K562 (cell line): ENCODE results near the gene ARF1. TPM values are rescaled to one million over a fixed set of nuclear protein-coding genes. Genes with fewer than 3 reads are reported as not detected.

Source experiments
- ATAC-seq: fragments of 200-7000 bp; cut with Tn5 transposase; 3 replicates; pipeline ENCODE4 v1.9.1; 2020; ENCODE audit warnings: moderate library complexity
- BruUV-seq: library from RNA; stranded (reverse); fragments of 400-500 nt; replicated peaks from 2 replicates; lab custom pipeline; 2021; lab: Mats Ljungman, UMichigan
- CTCF ChIA-PET: fragments of 300-600 bp; formaldehyde crosslinking; extraction: SDS; loops from one replicate; lab custom pipeline; 2021; ENCODE audit warnings: low intra/inter-chr PET ratio; lab: Yijun Ruan, JAX
- POLR2A ChIA-PET: fragments of 300-600, 350-650 bp; sonication (Branson Sonifier 250); formaldehyde crosslinking; extraction: SDS; loops from one replicate; lab custom pipeline; 2021; ENCODE audit warnings: antibody characterized with exemption, inconsistent platforms; lab: Yijun Ruan, JAX
- DNase-seq, 4 experiments: peaks; one replicate each; pipeline versions ENCODE4 v3.0.0 to v3.0.0-alpha.2; 2011 to 2018; ENCODE audit warnings: low spot score in 3 of 4, mixed read lengths in 3 of 4; ENCODE audit errors: extremely low read depth in 1 of 4
- FAIRE-seq: peaks from 2 replicates; lab custom pipeline; 2011; peaks lifted over from hg19 to GRCh38; lab: Jason Lieb, UNC
- H2AFZ ChIP-seq: 2 replicates; pipeline ENCODE4 v1.6.0; 2011; ENCODE audit warnings: low read depth, low read length, control low read depth, inconsistent platforms
- H3K27ac ChIP-seq: fragments of 200-600 bp; 3 replicates; pipeline ENCODE4 v1.8.0; 2011; ENCODE audit warnings: low read depth, mild to moderate bottlenecking, control low read depth, inconsistent platforms, low read length, moderate library complexity, mixed read lengths; ENCODE audit errors: extremely low read depth
- H3K27me3 ChIP-seq, 2 experiments: fragments of 300-600 bp in 1 of 2; 2 replicates in 1 of 2; 3 replicates in 1 of 2; pipeline versions ENCODE4 v1.6.0 to v1.8.0; 2011; ENCODE audit warnings: inconsistent platforms in 2 of 2, low read length in 2 of 2, mild to moderate bottlenecking in 1 of 2, mixed read lengths in 1 of 2, moderate library complexity in 1 of 2; ENCODE audit not compliant: control insufficient read depth in 2 of 2, insufficient read depth in 2 of 2
- H3K36me3 ChIP-seq: fragments of 300-600 bp; 3 replicates; pipeline ENCODE4 v1.8.0; 2011; ENCODE audit warnings: mild to moderate bottlenecking, low read length, inconsistent platforms; ENCODE audit not compliant: control insufficient read depth, insufficient read depth
- H3K4me1 ChIP-seq, 2 experiments: fragments of 200-600 bp in 1 of 2; replicated peaks in 1 of 2; 2 replicates in 1 of 2; 3 replicates in 1 of 2; pipeline versions ENCODE4 v1.5.1 to v1.8.0; 2011; ENCODE audit warnings: inconsistent platforms in 2 of 2, low read length in 2 of 2, mild to moderate bottlenecking in 1 of 2, mixed read lengths in 1 of 2, moderate library complexity in 1 of 2; ENCODE audit not compliant: control insufficient read depth in 2 of 2, insufficient read depth in 2 of 2
- H3K4me2 ChIP-seq: 2 replicates; pipeline ENCODE4 v1.6.1; 2011; ENCODE audit warnings: low read length, control low read depth, inconsistent platforms, mixed read lengths; ENCODE audit not compliant: insufficient read depth
- H3K4me3 ChIP-seq: fragments of 200-600 bp; sonication (generic), shearing (Covaris generic); 2 replicates; pipeline ENCODE4 v1.5.1; 2016; ENCODE audit warnings: control low read depth, inconsistent platforms
- H3K79me2 ChIP-seq: fragments of 200-600 bp; 3 replicates; pipeline ENCODE4 v1.8.0; 2011; ENCODE audit warnings: low read length, inconsistent platforms; ENCODE audit not compliant: control insufficient read depth, insufficient read depth
- H3K9ac ChIP-seq, 2 experiments: 2 replicates each; pipeline versions ENCODE4 v1.6.0 to v1.6.1; 2011; ENCODE audit warnings: low read depth in 2 of 2, low read length in 2 of 2, control low read depth in 1 of 2, inconsistent platforms in 1 of 2, mild to moderate bottlenecking in 1 of 2, mixed read lengths in 1 of 2; ENCODE audit not compliant: insufficient read depth in 1 of 2
- H3K9me1 ChIP-seq: one replicate; pipeline ENCODE4 v1.6.0; 2011; ENCODE audit warnings: inconsistent platforms, mild to moderate bottlenecking, low read length, moderate library complexity; ENCODE audit not compliant: control insufficient read depth, insufficient read depth
- H3K9me3 ChIP-seq: replicated peaks from 2 replicates; pipeline ENCODE4 v1.5.1; 2011; ENCODE audit warnings: low read depth, low read length, inconsistent platforms; ENCODE audit not compliant: control insufficient read depth, insufficient read depth
- H4K20me1 ChIP-seq: replicated peaks from 2 replicates; pipeline ENCODE4 v1.6.1; 2011; ENCODE audit warnings: low read length, inconsistent platforms, mixed read lengths; ENCODE audit not compliant: control insufficient read depth, insufficient read depth
- CHD2 ChIP-seq: IDR thresholded peaks from 2 replicates; pipeline ENCODE4 v1.6.1; 2011; ENCODE audit warnings: low read depth, low read length
- FOXM1 ChIP-seq, 2 experiments: fragments of 450-650 bp in 1 of 2; sonication (generic) in 1 of 2; formaldehyde crosslinking in 1 of 2; IDR thresholded peaks; 2 replicates each; pipeline versions ENCODE4 v1.6.1 to v1.9.0; 2017 to 2022; ENCODE audit warnings: low read depth in 2 of 2, mild to moderate bottlenecking in 2 of 2, missing genetic modification reagents in 1 of 2, moderate library complexity in 1 of 2
- KLF6 ChIP-seq: fragments of 250-450 bp; sonication (Bioruptor Pico); IDR thresholded peaks from 2 replicates; pipeline ENCODE4 v1.4.0; 2020; ENCODE audit warnings: mild to moderate bottlenecking, moderate library complexity, borderline replicate concordance
- NUFIP1 ChIP-seq: fragments of 450-650 bp; IDR thresholded peaks from 2 replicates; pipeline ENCODE4 v1.6.1; 2018; ENCODE audit not compliant: partially characterized antibody
- POLR2H ChIP-seq: IDR thresholded peaks from 2 replicates; pipeline ENCODE4 v1.6.1; 2016; ENCODE audit warnings: missing genetic modification characterization, low read depth, mild to moderate bottlenecking, control low read depth, missing compliant biosample characterization, moderate library complexity
- RHOXF2B ChIP-seq: fragments of 250-450 bp; sonication (Bioruptor Pico); conservative IDR thresholded peaks from 2 replicates; pipeline ENCODE4 v1.5.1; 2021
- ZNF212 ChIP-seq: fragments of 450-650 bp; formaldehyde crosslinking; IDR thresholded peaks from 2 replicates; pipeline ENCODE4 v1.4.0; 2020; ENCODE audit warnings: mild to moderate bottlenecking
- ZNF436 ChIP-seq: fragments of 250-450, 450-650 bp; sonication (Bioruptor Pico); formaldehyde crosslinking; IDR thresholded peaks from 2 replicates; pipeline ENCODE4 v1.7.0; 2020; ENCODE audit warnings: mild to moderate bottlenecking
- WGBS: fragments of 100-300 bp; shearing (Covaris generic); methylation state at CpG from one replicate; pipeline ENCODE4 v1.1.6; 2016; ENCODE audit warnings: low coverage, mixed read lengths; ENCODE audit not compliant: insufficient coverage; ENCODE audit errors: missing lambda C conversion rate; 5-methylcytosine and 5-hydroxymethylcytosine counted together
- in situ Hi-C: fragments of 300-500 bp; cut with MboI; formaldehyde crosslinking; loops from 4 replicates; pipeline ENCODE4 v1.15.0; 2018; ENCODE audit warnings: inconsistent platforms, mixed read lengths
- intact Hi-C: fragments of 100-400 bp; cut with micrococcal nuclease; formaldehyde crosslinking; loops from 2 replicates; pipeline ENCODE4 v1.14.2; 2022
- polyA plus RNA-seq, 8 experiments: library from polyadenylated mRNA; depleted of rRNA in 4 of 8; stranded (reverse) in 5 of 8; unstranded in 3 of 8; fragments of >200 nt; fragmentation: Nextera tagmentation in 2 of 8; fragmentation: Illumina TruSeq in 1 of 8; extraction: Ambion mirVana in 2 of 8; extraction: Trizol in 1 of 8; gene quantifications; 2 replicates each; pipeline versions ENCODE4 v1.2.1 to v1.2.3, GENCODE V29; 2011 to 2014; ENCODE audit warnings: inconsistent platforms in 1 of 8, missing spikeins in 1 of 8
- total RNA-seq, 7 experiments: library from RNA; depleted of rRNA in 6 of 7; stranded (reverse); fragments of >200 nt in 6 of 7; fragmentation: Illumina TruSeq in 2 of 7; extraction: Trizol in 2 of 7; gene quantifications; 2 replicates each; pipeline versions ENCODE4 v1.2.1 to v1.2.3, GENCODE V29; 2011 to 2021; ENCODE audit warnings: low replicate concordance in 1 of 7
- TF ChIP-seq, protein P1 (sequence below): fragments of 450-650 bp; formaldehyde crosslinking; IDR thresholded peaks from 2 replicates; pipeline ENCODE4 v1.4.0; 2020; ENCODE audit warnings: mild to moderate bottlenecking, moderate library complexity
- TF ChIP-seq, protein P2 (sequence below): fragments of 250-450 bp; sonication (Bioruptor Pico); IDR thresholded peaks from 2 replicates; pipeline ENCODE4 v1.8.0; 2021; ENCODE audit warnings: moderate library complexity, mild to moderate bottlenecking, inconsistent platforms
- TF ChIP-seq, protein P3 (sequence below): sonication (generic); formaldehyde crosslinking; IDR thresholded peaks from 2 replicates; pipeline ENCODE4 v1.8.0; 2022; ENCODE audit warnings: mild to moderate bottlenecking, missing genetic modification reagents
- TF ChIP-seq, protein P4 (sequence below): IDR thresholded peaks from 3 replicates; pipeline ENCODE4 v1.6.1; 2011; ENCODE audit warnings: borderline replicate concordance, mild to moderate bottlenecking, moderate library complexity; ENCODE audit not compliant: insufficient read length; ENCODE audit errors: extremely low read depth
- TF ChIP-seq, protein P5 (sequence below): fragments of 450-650 bp; formaldehyde crosslinking; conservative IDR thresholded peaks from 2 replicates; pipeline ENCODE4 v1.4.0; 2022; ENCODE audit warnings: mild to moderate bottlenecking, missing genetic modification characterization

The ARF1 gene
- total and polyA plus RNA-seq, 9 of the 15 experiments (the other 6 are each of a cell fraction or from before 2014, with no cell fraction given): 69.8 to 593 (median 325) TPM

DNA sequence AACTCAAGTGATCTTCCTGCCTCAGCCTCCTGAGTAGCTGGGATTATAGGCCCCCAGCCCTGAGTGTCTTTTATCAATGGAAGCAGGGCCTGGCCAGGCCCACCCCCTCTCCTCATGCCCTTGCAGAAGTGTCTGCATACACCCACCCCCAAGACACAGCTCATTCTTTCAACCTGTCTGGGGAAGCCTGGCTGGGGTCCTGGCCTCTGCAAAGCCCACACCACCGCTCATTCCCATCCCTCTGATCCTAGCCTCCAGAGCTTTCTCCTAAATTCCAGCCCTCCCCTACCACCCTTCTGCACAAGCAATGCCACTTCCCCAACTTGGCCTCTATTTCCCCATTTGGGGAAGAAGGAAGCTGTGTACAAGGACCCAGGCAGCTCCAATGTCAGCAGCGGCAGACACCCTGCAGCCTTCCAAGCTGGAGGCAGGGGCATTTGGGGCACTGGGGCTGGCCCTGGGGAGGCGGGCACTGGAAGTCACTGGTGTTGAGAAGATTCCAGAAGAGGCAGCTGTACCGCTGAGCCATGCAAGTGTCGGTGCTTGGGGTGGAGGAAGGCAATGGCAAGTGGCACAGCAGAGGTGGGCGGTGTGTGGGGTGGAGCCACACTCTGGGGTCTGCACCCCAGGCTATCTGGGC lies 33.7 kb upstream of the ARF1 start:
- POLR2A ChIA-PET: interaction anchor here (0.5 to 1.4 kb wide), 4 partner anchors 9 to 803 kb away, joined by 3 to 5 read pairs (median 4); no protein-coding TSS in a partner anchor
- TF ChIP-seq ZNF212 (CRISPR knock-in tag) (no peak), POLR2H (tag) (no peak), KLF6 (no peak), CHD2 (no peak), ZNF436 (CRISPR knock-in tag) (no peak), NUFIP1 (no peak), FOXM1 (IDR thresholded peaks at IDR 0.05; ENCODE audit: low read depth) (no peak), FOXM1 (CRISPR knock-in tag; IDR thresholded peaks at IDR 0.05; ENCODE audit: low read depth) (no peak), RHOXF2B (CRISPR knock-in tag) (no peak)
- TF ChIP-seq, protein P1, sequence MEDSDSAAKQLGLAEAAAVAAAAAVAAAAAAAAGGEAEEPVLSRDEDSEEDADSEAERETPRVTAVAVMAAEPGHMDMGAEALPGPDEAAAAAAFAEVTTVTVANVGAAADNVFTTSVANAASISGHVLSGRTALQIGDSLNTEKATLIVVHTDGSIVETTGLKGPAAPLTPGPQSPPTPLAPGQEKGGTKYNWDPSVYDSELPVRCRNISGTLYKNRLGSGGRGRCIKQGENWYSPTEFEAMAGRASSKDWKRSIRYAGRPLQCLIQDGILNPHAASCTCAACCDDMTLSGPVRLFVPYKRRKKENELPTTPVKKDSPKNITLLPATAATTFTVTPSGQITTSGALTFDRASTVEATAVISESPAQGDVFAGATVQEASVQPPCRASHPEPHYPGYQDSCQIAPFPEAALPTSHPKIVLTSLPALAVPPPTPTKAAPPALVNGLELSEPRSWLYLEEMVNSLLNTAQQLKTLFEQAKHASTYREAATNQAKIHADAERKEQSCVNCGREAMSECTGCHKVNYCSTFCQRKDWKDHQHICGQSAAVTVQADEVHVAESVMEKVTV (CRISPR knock-in tag): no peak
- TF ChIP-seq, protein P2, sequence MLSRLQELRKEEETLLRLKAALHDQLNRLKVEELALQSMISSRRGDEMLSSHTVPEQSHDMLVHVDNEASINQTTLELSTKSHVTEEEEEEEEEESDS (CRISPR knock-in tag): no peak
- TF ChIP-seq, protein P3, sequence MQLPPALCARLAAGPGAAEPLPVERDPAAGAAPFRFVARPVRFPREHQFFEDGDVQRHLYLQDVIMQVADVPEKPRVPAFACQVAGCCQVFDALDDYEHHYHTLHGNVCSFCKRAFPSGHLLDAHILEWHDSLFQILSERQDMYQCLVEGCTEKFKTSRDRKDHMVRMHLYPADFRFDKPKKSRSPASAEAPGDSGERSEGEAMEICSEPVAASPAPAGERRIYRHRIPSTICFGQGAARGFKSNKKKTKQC (CRISPR knock-in tag): no peak
- TF ChIP-seq, protein P4, sequence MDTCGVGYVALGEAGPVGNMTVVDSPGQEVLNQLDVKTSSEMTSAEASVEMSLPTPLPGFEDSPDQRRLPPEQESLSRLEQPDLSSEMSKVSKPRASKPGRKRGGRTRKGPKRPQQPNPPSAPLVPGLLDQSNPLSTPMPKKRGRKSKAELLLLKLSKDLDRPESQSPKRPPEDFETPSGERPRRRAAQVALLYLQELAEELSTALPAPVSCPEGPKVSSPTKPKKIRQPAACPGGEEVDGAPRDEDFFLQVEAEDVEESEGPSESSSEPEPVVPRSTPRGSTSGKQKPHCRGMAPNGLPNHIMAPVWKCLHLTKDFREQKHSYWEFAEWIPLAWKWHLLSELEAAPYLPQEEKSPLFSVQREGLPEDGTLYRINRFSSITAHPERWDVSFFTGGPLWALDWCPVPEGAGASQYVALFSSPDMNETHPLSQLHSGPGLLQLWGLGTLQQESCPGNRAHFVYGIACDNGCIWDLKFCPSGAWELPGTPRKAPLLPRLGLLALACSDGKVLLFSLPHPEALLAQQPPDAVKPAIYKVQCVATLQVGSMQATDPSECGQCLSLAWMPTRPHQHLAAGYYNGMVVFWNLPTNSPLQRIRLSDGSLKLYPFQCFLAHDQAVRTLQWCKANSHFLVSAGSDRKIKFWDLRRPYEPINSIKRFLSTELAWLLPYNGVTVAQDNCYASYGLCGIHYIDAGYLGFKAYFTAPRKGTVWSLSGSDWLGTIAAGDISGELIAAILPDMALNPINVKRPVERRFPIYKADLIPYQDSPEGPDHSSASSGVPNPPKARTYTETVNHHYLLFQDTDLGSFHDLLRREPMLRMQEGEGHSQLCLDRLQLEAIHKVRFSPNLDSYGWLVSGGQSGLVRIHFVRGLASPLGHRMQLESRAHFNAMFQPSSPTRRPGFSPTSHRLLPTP: no peak
- TF ChIP-seq, protein P5, sequence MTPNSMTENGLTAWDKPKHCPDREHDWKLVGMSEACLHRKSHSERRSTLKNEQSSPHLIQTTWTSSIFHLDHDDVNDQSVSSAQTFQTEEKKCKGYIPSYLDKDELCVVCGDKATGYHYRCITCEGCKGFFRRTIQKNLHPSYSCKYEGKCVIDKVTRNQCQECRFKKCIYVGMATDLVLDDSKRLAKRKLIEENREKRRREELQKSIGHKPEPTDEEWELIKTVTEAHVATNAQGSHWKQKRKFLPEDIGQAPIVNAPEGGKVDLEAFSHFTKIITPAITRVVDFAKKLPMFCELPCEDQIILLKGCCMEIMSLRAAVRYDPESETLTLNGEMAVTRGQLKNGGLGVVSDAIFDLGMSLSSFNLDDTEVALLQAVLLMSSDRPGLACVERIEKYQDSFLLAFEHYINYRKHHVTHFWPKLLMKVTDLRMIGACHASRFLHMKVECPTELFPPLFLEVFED (CRISPR knock-in tag): no peak

More for the DNA sequence above, 33.7 kb upstream of the ARF1 start:
- peaks cover 4% of the 10 kb centered on the region for H3K9me1 ChIP-seq
- intact Hi-C loops (no loop called here), in situ Hi-C loops (no loop called here)
- WGBS: 7% methylated on average over 5 of the region's 6 CpGs
- H3K4me1 ChIP-seq: peaks cover 0 to 9% of the 10 kb centered on the region in 2 experiments; a peak in 1 of 5 replicates
- H4K20me1 ChIP-seq: 0 out of 2 replicates have a peak, but pooled peaks cover 7% of the 10 kb centered on the region
- no peaks in the 10 kb centered on the region for H3K36me3 ChIP-seq
- CTCF ChIA-PET: no interaction called here
- no peak for FAIRE-seq
- no peaks in the 10 kb centered on the region for H3K79me2 ChIP-seq
- H3K27ac ChIP-seq: no peak overlapping the region
- no peak overlapping the region for H2AFZ ChIP-seq
- peaks cover 50 to 70% of the 10 kb centered on the region in 2 experiments for H3K27me3 ChIP-seq
- H3K9me3 ChIP-seq: no peaks in the 10 kb centered on the region
- no peak overlapping the region for H3K4me2 ChIP-seq
- no peak for ATAC-seq
- no peak overlapping the region; a peak in 1 of 4 replicates for H3K9ac ChIP-seq
- DNase-seq: no peak
- no TSS peak for BruUV-seq
- H3K4me3 ChIP-seq: no peak overlapping the region
